NCI-H446 (cell line): ENCODE data around the gene KRT15.

ENCODE experiments used
- DNase-seq, 2 experiments: peaks; one replicate each; lab custom pipeline; 2025; lab: John Stamatoyannopoulos, UW

The KRT15 gene

GRCh38 chr17:41483991-41484826, 34.5 kb downstream of the KRT15 start:
- no peak for DNase-seq

- no peak for DNase-seq
Observed at GRCh38 chr17:41483531-41483930, 35.2 kb downstream of the KRT15 start.

- DNase-seq = no peak
Observed at GRCh38 chr17:41481036-41481435, 37.7 kb downstream of the KRT15 start, which contains the start of gene KRT35. KRT35 (minus strand) TSS chr17:41481151; CDS start chr17:41481097, 54 bp downstream.

- DNase-seq = no peak
Observed at GRCh38 chr17:41480581-41480980, 38.1 kb downstream of the KRT15 start.

GRCh38 chr17:41480136-41480535, 38.6 kb downstream of the KRT15 start:
- no peak for DNase-seq

- no peak for DNase-seq
Observed at GRCh38 chr17:41478237-41478636, 40.5 kb downstream of the KRT15 start.

GRCh38 chr17:41476866-41477815, 41.5 kb downstream of the KRT15 start:
- no peak for DNase-seq

- DNase-seq = no peak
Observed at GRCh38 chr17:41475421-41475820, 43.3 kb downstream of the KRT15 start.

- no peak for DNase-seq
Observed at GRCh38 chr17:41474863-41475262, 43.8 kb downstream of the KRT15 start.

GRCh38 chr17:41468346-41468745, 50.3 kb downstream of the KRT15 start:
- DNase-seq = no peak

- DNase-seq = no peak
Observed at GRCh38 chr17:41467561-41467960, 51.1 kb downstream of the KRT15 start.

- no peak for DNase-seq
Observed at GRCh38 chr17:41466988-41467387, 51.7 kb downstream of the KRT15 start, which contains the start of gene KRT32. KRT32 (minus strand) TSS chr17:41467386; CDS start chr17:41467325, 61 bp downstream.

- DNase-seq = peak; percentile 56 to 76
Observed at GRCh38 chr17:41464682-41465081, 54.0 kb downstream of the KRT15 start.

- no peak for DNase-seq
Observed at GRCh38 chr17:41464173-41464572, 54.5 kb downstream of the KRT15 start.

- no peak for DNase-seq
Observed at GRCh38 chr17:41463746-41464145, 54.9 kb downstream of the KRT15 start.
